PC-3 (cell line): ENCODE data around the gene UBE3A. TPM values are rescaled to one million over a fixed set of nuclear protein-coding genes. Genes with fewer than 3 reads are reported as not detected.

Experiments used
- ATAC-seq: fragments of 200-7000 bp; cut with Tn5 transposase; 2 replicates; pipeline ENCODE4 v1.9.1; 2020; ENCODE audit warnings: mild to moderate bottlenecking, moderate library complexity
- BruUV-seq: library from RNA; stranded (reverse); fragments of 400-500 nt; replicated peaks from 2 replicates; lab custom pipeline; 2021; lab: Mats Ljungman, UMichigan
- CTCF ChIA-PET: fragments of 300-600 bp; sonication (Branson Sonifier 250); formaldehyde crosslinking; loops from one replicate; lab custom pipeline; 2022; ENCODE audit warnings: antibody characterized with exemption; lab: Charles Lee
- POLR2A ChIA-PET: fragments of 300-600 bp; sonication (Branson Sonifier 250); formaldehyde crosslinking; loops from one replicate; lab custom pipeline; 2022; ENCODE audit warnings: antibody characterized with exemption; ENCODE audit not compliant: unreplicated experiment; lab: Charles Lee
- DNase-seq: peaks from one replicate; pipeline ENCODE4 v3.0.0-alpha.2; 2015
- H2AFZ ChIP-seq: fragments of 300-600 bp; sonication (generic); 2 replicates; pipeline ENCODE4 v1.6.0; 2016; ENCODE audit warnings: antibody characterized with exemption, low read length
- H3F3A ChIP-seq: fragments of 300-600 bp; sonication (generic); one replicate; pipeline ENCODE4 v1.6.0; 2017; ENCODE audit warnings: antibody characterized with exemption, low read length, control low read depth, mild to moderate bottlenecking; ENCODE audit not compliant: unreplicated experiment
- H3K27ac ChIP-seq: fragments of 300-600 bp; sonication (generic); 2 replicates; pipeline ENCODE4 v1.5.1; 2016; ENCODE audit warnings: mild to moderate bottlenecking, low read length
- H3K27me3 ChIP-seq: fragments of 300-600 bp; sonication (generic); 2 replicates; pipeline ENCODE4 v1.6.1; 2016; ENCODE audit warnings: low read length, mixed read lengths
- H3K36me3 ChIP-seq: fragments of 300-600 bp; sonication (generic); 2 replicates; pipeline ENCODE4 v1.6.1; 2016; ENCODE audit warnings: low read depth, mixed run types, low read length, mixed read lengths
- H3K4me1 ChIP-seq: fragments of 300-600 bp; sonication (generic); 2 replicates; pipeline ENCODE4 v1.5.1; 2016; ENCODE audit warnings: low read length; ENCODE audit not compliant: insufficient read depth
- H3K4me2 ChIP-seq: fragments of 300-600 bp; sonication (generic); 2 replicates; pipeline ENCODE4 v1.6.0; 2016; ENCODE audit warnings: low read length
- H3K4me3 ChIP-seq: fragments of 300-600 bp; sonication (generic); 2 replicates; pipeline ENCODE4 v1.5.1; 2016; ENCODE audit warnings: mild to moderate bottlenecking, low read length, mixed read lengths
- H3K79me2 ChIP-seq: fragments of 300-600 bp; sonication (generic); 2 replicates; pipeline ENCODE4 v1.6.1; 2017; ENCODE audit warnings: low read length, mixed read lengths
- H3K9ac ChIP-seq: fragments of 300-600 bp; sonication (generic); 2 replicates; pipeline ENCODE4 v1.6.0; 2016; ENCODE audit warnings: mild to moderate bottlenecking, low read length
- H3K9me2 ChIP-seq: fragments of 300-600 bp; sonication (generic); replicated peaks from 2 replicates; pipeline ENCODE4 v1.6.1; 2016; ENCODE audit warnings: mixed run types, low read length, mixed read lengths
- H3K9me3 ChIP-seq: fragments of 300-600 bp; sonication (generic); 2 replicates; pipeline ENCODE4 v1.6.1; 2016; ENCODE audit warnings: low read length, mixed read lengths
- H4K20me1 ChIP-seq: fragments of 300-600 bp; sonication (generic); 2 replicates; pipeline ENCODE4 v1.6.1; 2016; ENCODE audit warnings: low read length, mixed read lengths
- CTCF ChIP-seq: fragments of 300-600 bp; sonication (generic); conservative IDR thresholded peaks from 2 replicates; pipeline ENCODE4 v1.5.1; 2017; ENCODE audit warnings: antibody characterized with exemption, low read depth, mild to moderate bottlenecking, low read length
- EZH2 ChIP-seq: fragments of 300-600 bp; sonication (generic); IDR thresholded peaks from one replicate; pipeline ENCODE4 v1.6.1; 2017; ENCODE audit warnings: antibody characterized with exemption, mild to moderate bottlenecking, low read length; ENCODE audit not compliant: unreplicated experiment
- EZH2phosphoT487 ChIP-seq: fragments of 300-600 bp; sonication (generic); IDR thresholded peaks from 2 replicates; pipeline ENCODE4 v1.6.1; 2018; ENCODE audit warnings: mild to moderate bottlenecking, antibody characterized with exemption, low read length, borderline replicate concordance
- intact Hi-C: fragments of 100-400 bp; cut with micrococcal nuclease; formaldehyde crosslinking; loops from 2 replicates; pipeline ENCODE4 v1.9.0; 2023
- total RNA-seq: library from RNA; depleted of rRNA; stranded (reverse); fragments of >200 nt; gene quantifications from 2 replicates; pipeline ENCODE4 v1.2.3, GENCODE V29; 2014

The UBE3A gene
- total RNA-seq, 1 experiment from 2014 or later, result 59.5 TPM

GRCh38 chr15:25331860-25332259 is 107.0 kb downstream of the UBE3A start:
- Histone ChIP-seq H3K4me2 (no peak overlapping the region), H3K9me3 (no peaks in the 10 kb centered on the region), H3K4me3 (no peak overlapping the region), H3K4me1 (no peaks in the 10 kb centered on the region), H3K36me3 (peaks cover 5% of the 10 kb centered on the region; the same call in 1 of the 2 replicates), H3K27me3 (no peaks in the 10 kb centered on the region), H4K20me1 (no peaks in the 10 kb centered on the region), H3K9ac (no peak overlapping the region), H3F3A (no peaks in the 10 kb centered on the region), H3K27ac (no peak overlapping the region), H2AFZ (no peak overlapping the region), H3K79me2 (no peaks in the 10 kb centered on the region), H3K9me2 (no peaks in the 10 kb centered on the region)
- intact Hi-C loops, result no loop called here
- BruUV-seq, result no TSS peak
- ATAC-seq (no peak), DNase-seq (no peak)
- POLR2A ChIA-PET, result no interaction called here
- no peak for TF ChIP-seq EZH2phosphoT487
- TF ChIP-seq CTCF, result no peak
- no peak for TF ChIP-seq EZH2
- CTCF ChIA-PET, result no interaction called here

GRCh38 chr15:25331404-25331803 is 107.4 kb downstream of the UBE3A start:
- CTCF ChIA-PET, result no interaction called here
- H3K9ac ChIP-seq, result no peak overlapping the region
- peaks cover 5% of the 10 kb centered on the region; the same call in 1 of the 2 replicates for H3K36me3 ChIP-seq
- H3K9me3 ChIP-seq, result no peaks in the 10 kb centered on the region
- intact Hi-C loops, result no loop called here
- H3K4me2 ChIP-seq, result no peak overlapping the region
- ATAC-seq (no peak), DNase-seq (no peak)
- POLR2A ChIA-PET, result no interaction called here
- no peaks in the 10 kb centered on the region for H3K79me2 ChIP-seq
- TF ChIP-seq CTCF (no peak), EZH2phosphoT487 (no peak), EZH2 (no peak)
- no TSS peak for BruUV-seq
- no peaks in the 10 kb centered on the region for H4K20me1 ChIP-seq
- H3K9me2 ChIP-seq, result no peaks in the 10 kb centered on the region
- no peaks in the 10 kb centered on the region for H3K27me3 ChIP-seq
- no peak overlapping the region for H3K4me3 ChIP-seq
- H3F3A ChIP-seq, result no peaks in the 10 kb centered on the region
- no peak overlapping the region for H3K27ac ChIP-seq
- H2AFZ ChIP-seq, result no peak overlapping the region
- no peaks in the 10 kb centered on the region for H3K4me1 ChIP-seq

GRCh38 chr15:25329696-25330095 is 109.1 kb downstream of the UBE3A start:
- ChIA-PET POLR2A (no interaction called here), CTCF (no interaction called here)
- Histone ChIP-seq H3K79me2 (no peaks in the 10 kb centered on the region), H3K4me1 (no peaks in the 10 kb centered on the region), H2AFZ (no peak overlapping the region), H3K4me2 (no peak overlapping the region), H3K9ac (no peak overlapping the region), H3K27me3 (no peaks in the 10 kb centered on the region), H3F3A (no peaks in the 10 kb centered on the region), H3K4me3 (no peak overlapping the region), H4K20me1 (no peaks in the 10 kb centered on the region), H3K9me3 (no peaks in the 10 kb centered on the region), H3K27ac (no peak overlapping the region), H3K9me2 (no peaks in the 10 kb centered on the region), H3K36me3 (no peaks in the 10 kb centered on the region)
- TF ChIP-seq EZH2 (no peak), CTCF (no peak), EZH2phosphoT487 (no peak)
- intact Hi-C loops, result loop anchor here (5.0 kb wide), 1 partner anchor 108 kb away; the partner anchor contains the start of gene UBE3A
- ATAC-seq, result no peak
- DNase-seq, result no peak
- BruUV-seq, result no TSS peak
